NCI-H2196 (cell line): Measurements from ENCODE around the gene RNFT2.
A peak's percentile ranks its signal among the peaks of the same experiment; 100 is the strongest.

ENCODE experiments used
- DNase-seq: peaks from one replicate; lab custom pipeline; 2025; ENCODE audit not compliant: unreplicated experiment; lab: John Stamatoyannopoulos, UW

The RNFT2 gene

DNA sequence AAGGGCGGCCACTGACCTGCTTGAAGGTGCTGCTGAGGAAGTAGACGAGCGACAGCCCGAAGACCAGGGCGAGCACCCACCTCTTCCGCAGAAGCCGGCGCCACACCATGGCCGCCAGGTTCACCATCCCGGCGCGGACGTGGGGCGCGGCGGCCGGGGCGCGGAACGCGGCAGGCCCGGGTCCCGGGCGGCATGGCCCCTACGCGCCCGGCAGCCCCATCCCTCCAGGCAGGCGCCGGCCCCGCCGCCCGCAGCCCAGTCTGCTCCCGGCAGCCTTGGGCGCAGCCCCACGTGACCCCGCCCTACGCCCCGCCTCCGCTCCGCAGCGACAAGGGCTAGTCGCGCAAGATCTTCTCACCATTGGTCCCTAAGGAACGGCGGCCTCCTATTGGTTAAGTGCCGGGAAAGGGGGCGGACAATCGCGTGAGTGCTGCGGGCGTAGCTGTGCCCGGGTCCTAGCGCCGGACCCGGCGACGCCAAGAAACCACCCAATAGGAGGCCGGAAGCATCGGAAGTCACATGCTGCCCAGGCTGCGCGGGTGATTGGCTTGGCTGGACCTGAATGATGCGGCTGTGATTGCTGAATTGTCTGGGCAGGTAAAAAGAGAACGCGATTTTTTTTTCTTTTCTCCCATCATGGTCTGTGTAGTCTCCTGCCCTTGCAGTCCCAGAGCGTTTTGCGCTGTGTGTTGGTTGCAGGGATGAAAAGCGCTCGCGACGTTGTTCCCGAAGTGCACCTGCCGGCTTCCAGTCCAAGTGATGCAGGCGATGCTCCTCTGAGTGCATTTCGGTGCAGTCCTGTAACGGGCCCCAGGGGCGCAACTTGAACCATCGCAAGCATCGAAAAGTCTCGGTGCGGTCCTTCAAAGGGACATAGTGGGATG, at the start of gene RNFT2, which contains the start of gene SPRING1:
Gene RNFT2, plus strand, starts transcription at position 542 of the 884 bp plus-strand sequence. CDS start 2,183 bp downstream, outside the sequence.
Gene SPRING1, minus strand, starts transcription at position 296 of the 884 bp plus-strand sequence. Its CDS starts 169 bp downstream, at position 127.
- peak; percentile 98 for DNase-seq

- DNase-seq: no peak
Observed at GRCh38 chr12:116689521-116689920, 48.6 kb upstream of the RNFT2 start.

- DNase-seq: no peak
Observed at GRCh38 chr12:116689979-116690744, 48.0 kb upstream of the RNFT2 start.

DNA sequence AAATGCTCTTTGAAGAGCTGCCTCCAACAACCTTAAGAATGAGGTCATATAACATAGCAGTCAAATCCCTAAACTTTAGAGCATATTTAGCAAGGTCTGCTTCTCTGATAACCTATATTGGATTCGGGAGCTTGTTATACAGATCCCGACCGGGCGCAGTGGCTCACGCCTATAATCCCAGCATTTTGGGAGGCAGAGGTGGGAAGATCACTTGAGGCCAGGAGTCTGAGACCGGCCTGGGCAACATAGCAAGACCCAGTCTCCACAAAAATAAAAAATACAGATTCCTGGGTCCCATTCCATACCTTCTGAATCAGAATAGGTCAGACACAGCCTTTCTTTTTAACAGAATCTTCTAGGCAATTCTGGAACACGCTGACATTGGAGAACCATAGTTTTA, 46.9 kb upstream of the RNFT2 start:
- DNase-seq: no peak

- no peak for DNase-seq
Observed at GRCh38 chr12:116691636-116692035, 46.5 kb upstream of the RNFT2 start.

- no peak for DNase-seq
Observed at GRCh38 chr12:116692605-116693004, 45.5 kb upstream of the RNFT2 start.

GRCh38 chr12:116693286-116694227, 44.6 kb upstream of the RNFT2 start:
- DNase-seq: peak; percentile 36

- DNase-seq: no peak
Observed at GRCh38 chr12:116694653-116695463, 43.3 kb upstream of the RNFT2 start.

DNA sequence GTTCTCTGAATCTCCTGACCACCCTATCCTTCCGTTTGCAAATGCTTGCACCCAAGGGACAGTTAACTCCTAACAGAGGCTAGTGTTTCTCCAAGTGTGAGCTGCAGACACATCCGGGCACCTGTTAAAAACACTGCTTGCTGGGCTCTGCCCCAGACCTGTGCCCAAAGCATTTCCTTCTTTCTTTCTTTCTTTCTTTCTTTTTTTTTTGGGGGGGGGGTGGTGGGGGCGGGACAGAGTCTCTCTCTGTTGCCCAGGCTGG, 42.7 kb upstream of the RNFT2 start:
- no peak for DNase-seq

- DNase-seq: peak; percentile 61
Observed at GRCh38 chr12:116697305-116697704, 40.8 kb upstream of the RNFT2 start.

DNA sequence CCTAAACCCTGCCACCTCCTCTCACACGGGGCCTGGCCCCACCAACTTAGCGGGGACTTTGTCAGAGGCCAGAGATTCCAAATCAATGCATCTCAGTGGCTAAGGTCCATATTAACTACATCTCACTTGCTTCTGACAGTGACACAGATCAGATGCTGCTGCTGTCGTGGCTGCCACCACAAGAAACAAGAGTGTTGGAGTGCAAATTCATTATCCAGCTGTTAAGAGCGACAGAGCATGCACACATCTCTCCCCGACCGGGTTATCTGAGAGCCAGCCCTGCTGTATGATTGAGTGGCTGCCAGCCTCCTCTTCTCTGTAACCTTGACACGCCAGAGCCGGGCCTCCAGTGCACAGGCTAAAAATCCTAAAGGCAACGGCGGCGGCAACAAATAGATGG, 40.4 kb upstream of the RNFT2 start:
- peak; percentile 73 for DNase-seq

- peak; percentile 74 for DNase-seq
Observed at GRCh38 chr12:116698116-116698515, 40.0 kb upstream of the RNFT2 start.

GRCh38 chr12:116698554-116699075, 39.5 kb upstream of the RNFT2 start:
- DNase-seq: peak; percentile 47

DNA sequence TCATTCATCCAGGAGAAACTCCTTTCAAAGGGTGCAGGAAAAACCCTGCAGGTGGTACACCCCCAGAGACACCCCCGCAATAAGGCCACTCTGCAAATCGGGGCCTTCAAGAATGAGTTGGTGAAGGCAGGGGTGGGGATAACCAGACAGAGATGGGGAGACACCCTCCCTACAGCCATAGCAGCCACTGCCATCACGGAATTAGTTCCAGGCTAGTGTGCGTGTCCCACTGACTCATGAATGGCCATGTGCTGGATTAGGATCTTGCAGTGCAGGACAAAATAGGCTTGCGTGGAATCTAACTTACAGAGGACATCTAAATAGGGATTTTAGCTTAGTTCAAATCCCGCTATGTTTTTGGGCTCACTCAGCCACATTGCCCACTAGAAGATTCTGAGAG, 38.0 kb upstream of the RNFT2 start:
- no peak for DNase-seq

GRCh38 chr12:116701432-116701831, 36.7 kb upstream of the RNFT2 start:
- DNase-seq: no peak

GRCh38 chr12:116703214-116703795, 34.8 kb upstream of the RNFT2 start:
- DNase-seq: peak; percentile 84

GRCh38 chr12:116707751-116708150, 30.4 kb upstream of the RNFT2 start:
- no peak for DNase-seq

- peak; percentile 82 for DNase-seq
Observed at GRCh38 chr12:116708826-116709756, 29.0 kb upstream of the RNFT2 start.

GRCh38 chr12:116709768-116710167, 28.3 kb upstream of the RNFT2 start:
- DNase-seq: no peak
